ENCODE data around the gene OVCA2. TPM values are rescaled to one million over a fixed set of nuclear protein-coding genes. Genes with fewer than 3 reads are reported as not detected.

The OVCA2 gene
- total RNA-seq, 4 donors from 2014 or later = 7.9 to 27.4 (median 19.8) TPM

- DNase-seq = no peak
- Histone ChIP-seq H3K27me3 (no peaks in the 10 kb centered on the region), H3K4me1 (peaks cover 0 to 15% of the 10 kb centered on the region in 2 donors), H3K4me3 (no peak overlapping the region), H3K36me3 (no peaks in the 10 kb centered on the region), H3K9me3 (no peaks in the 10 kb centered on the region), H3K27ac (no peak overlapping the region)
- intact Hi-C loops (cut with DNase I; ENCODE audit: low total_unique reads) = no loop called here
- TF ChIP-seq CTCF (IDR thresholded peaks at IDR 0.05) = no peak
- TF ChIP-seq POLR2A (IDR thresholded peaks at IDR 0.05) = no peak
Measured at GRCh38 chr17:1995907-1996799, 45.7 kb upstream of the OVCA2 start.

- Histone ChIP-seq H3K9me3 (no peaks in the 10 kb centered on the region), H3K4me1 (peaks cover 0 to 15% of the 10 kb centered on the region in 2 donors), H3K4me3 (no peak overlapping the region), H3K36me3 (no peaks in the 10 kb centered on the region), H3K27ac (no peak overlapping the region), H3K27me3 (no peaks in the 10 kb centered on the region)
- intact Hi-C loops (cut with DNase I; ENCODE audit: low total_unique reads) = no loop called here
- DNase-seq = no peak
- TF ChIP-seq CTCF (IDR thresholded peaks at IDR 0.05) = no peak
- TF ChIP-seq POLR2A (IDR thresholded peaks at IDR 0.05) = no peak
Measured at GRCh38 chr17:1996800-1997288, 45.0 kb upstream of the OVCA2 start.

- Histone ChIP-seq H3K4me1 (peaks cover 0 to 15% of the 10 kb centered on the region in 2 donors), H3K9me3 (no peaks in the 10 kb centered on the region), H3K4me3 (peak overlapping the region in 1 of 2 donors; percentile 43), H3K36me3 (no peaks in the 10 kb centered on the region), H3K27me3 (no peaks in the 10 kb centered on the region), H3K27ac (no peak overlapping the region)
- no peak for DNase-seq
- intact Hi-C loops (cut with DNase I; ENCODE audit: low total_unique reads) = no loop called here
- TF ChIP-seq CTCF (IDR thresholded peaks at IDR 0.05) = no peak
- TF ChIP-seq POLR2A (IDR thresholded peaks at IDR 0.05) = no peak
Measured at GRCh38 chr17:1997289-1997926, 44.4 kb upstream of the OVCA2 start.

- TF ChIP-seq POLR2A (IDR thresholded peaks at IDR 0.05) (no peak), CTCF (IDR thresholded peaks at IDR 0.05) (no peak)
- Histone ChIP-seq H3K4me3 (peak overlapping the region; percentile 3 to 43), H3K36me3 (no peaks in the 10 kb centered on the region), H3K4me1 (peaks cover 0 to 15% of the 10 kb centered on the region in 2 donors), H3K9me3 (no peaks in the 10 kb centered on the region), H3K27me3 (no peaks in the 10 kb centered on the region), H3K27ac (peak overlapping the region; percentile 8 to 16)
- no peak for DNase-seq
- intact Hi-C loops (cut with DNase I; ENCODE audit: low total_unique reads) = no loop called here
Measured at GRCh38 chr17:1997927-1998742, 43.7 kb upstream of the OVCA2 start.
